Lung (tissue), 12 donors: ENCODE data around the gene MAD2L2. TPM values are rescaled to one million over a fixed set of nuclear protein-coding genes. Genes with fewer than 3 reads are reported as not detected.

ENCODE experiments used
- ATAC-seq: fragments of 200-7000 bp; cut with Tn5 transposase; one replicate; pipeline ENCODE4 v1.9.1; 2020; ENCODE audit warnings: moderate number of reproducible peaks; ENCODE audit not compliant: insufficient read depth, low FRiP score
- DNase-seq, 3 donors: peaks; one replicate each; pipeline ENCODE4 v3.0.0-alpha.2; 2013 to 2017
- H3K27ac ChIP-seq, 2 donors: one replicate each; pipeline ENCODE4 v1.5.1; 2013; ENCODE audit warnings: mild to moderate bottlenecking in 2 of 2, moderate library complexity in 2 of 2, control low read depth in 1 of 2, inconsistent platforms in 1 of 2, low read depth in 1 of 2, low read length in 1 of 2
- H3K27me3 ChIP-seq, 3 donors: one replicate each; pipeline ENCODE4 v1.5.1; 2013; ENCODE audit warnings: low read length in 2 of 3; ENCODE audit not compliant: control insufficient read depth in 3 of 3, insufficient read depth in 3 of 3
- H3K36me3 ChIP-seq, 4 donors: one replicate each; pipeline ENCODE4 v1.5.1; 2013; ENCODE audit warnings: low read length in 4 of 4, mild to moderate bottlenecking in 1 of 4, moderate library complexity in 1 of 4; ENCODE audit not compliant: control insufficient read depth in 4 of 4, insufficient read depth in 4 of 4
- H3K4me1 ChIP-seq, 5 donors: one replicate each; pipeline ENCODE4 v1.5.1; 2013; ENCODE audit warnings: low read length in 5 of 5, mild to moderate bottlenecking in 2 of 5, moderate library complexity in 1 of 5; ENCODE audit not compliant: control insufficient read depth in 5 of 5, insufficient read depth in 5 of 5
- H3K4me3 ChIP-seq: one replicate; pipeline ENCODE4 v1.5.1; 2013; ENCODE audit warnings: mild to moderate bottlenecking, control low read depth, moderate library complexity
- H3K9ac ChIP-seq, 2 donors: one replicate each; pipeline ENCODE4 v1.5.1; 2013; ENCODE audit warnings: low read length in 2 of 2, control low read depth in 1 of 2; ENCODE audit not compliant: insufficient read depth in 1 of 2
- H3K9me3 ChIP-seq, 4 donors: one replicate each; pipeline ENCODE4 v1.5.1; 2013; ENCODE audit warnings: low read length in 3 of 4, mild to moderate bottlenecking in 1 of 4, moderate library complexity in 1 of 4; ENCODE audit not compliant: control insufficient read depth in 4 of 4, insufficient read depth in 3 of 4
- WGBS, 2 donors: extraction: QIAGEN DNeasy Blood & Tissue Kit; methylation state at CpG; one replicate each; pipeline ENCODE4 v1.1.7; 2013; 5-methylcytosine and 5-hydroxymethylcytosine counted together
- polyA plus RNA-seq, 2 donors: library from polyadenylated mRNA; stranded (reverse); fragments of 200-250 nt; gene quantifications; one replicate each; pipeline ENCODE4 v1.2.1, GENCODE V29; 2013
- total RNA-seq, 2 donors: library from RNA; depleted of rRNA in 1 of 2; stranded (reverse); fragments of >200 nt in 1 of 2; gene quantifications; one replicate each; pipeline ENCODE4 v1.2.1, GENCODE V29; 2014 to 2021
- TF ChIP-seq, protein P1 (sequence below): IDR thresholded peaks from 2 replicates; pipeline ENCODE4 v1.5.1; 2012; ENCODE audit warnings: mild to moderate bottlenecking; ENCODE audit errors: control extremely low read depth, extremely low read depth
- donor health status: control.
- donor health status: control.
- donor health status: Bipolar disorder and iron deficiency.
- donor health status: healthy.
- donor health status: DM: yes; HTN: yes; CAD: no.

Gene MAD2L2
- total and polyA plus RNA-seq, 4 donors, result 23.4 to 61.9 (median 30.5) TPM

DNA sequence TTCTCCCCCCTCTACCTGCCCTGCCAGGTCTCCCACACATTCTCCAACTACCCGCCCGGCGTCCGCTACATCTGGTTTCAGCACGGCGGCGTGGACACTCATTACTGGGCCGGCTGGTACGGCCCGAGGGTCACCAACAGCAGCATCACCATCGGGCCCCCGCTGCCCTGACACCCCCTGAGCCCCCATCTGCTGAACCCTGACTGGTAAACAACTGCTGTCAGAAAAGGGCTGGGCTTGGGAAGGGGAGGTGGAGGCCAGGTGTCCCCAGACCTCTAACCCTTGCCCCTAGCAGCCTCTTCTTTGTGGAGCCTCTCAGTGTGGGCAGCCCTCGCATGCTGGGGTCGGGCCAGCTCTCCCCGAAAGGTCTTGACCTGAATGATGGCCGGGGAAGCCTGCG lies 19.8 kb downstream of the MAD2L2 start:
- WGBS, 2 donors, result 93 to 94% methylated on average over 17 of the region's 17 CpGs
- TF ChIP-seq, protein P1, sequence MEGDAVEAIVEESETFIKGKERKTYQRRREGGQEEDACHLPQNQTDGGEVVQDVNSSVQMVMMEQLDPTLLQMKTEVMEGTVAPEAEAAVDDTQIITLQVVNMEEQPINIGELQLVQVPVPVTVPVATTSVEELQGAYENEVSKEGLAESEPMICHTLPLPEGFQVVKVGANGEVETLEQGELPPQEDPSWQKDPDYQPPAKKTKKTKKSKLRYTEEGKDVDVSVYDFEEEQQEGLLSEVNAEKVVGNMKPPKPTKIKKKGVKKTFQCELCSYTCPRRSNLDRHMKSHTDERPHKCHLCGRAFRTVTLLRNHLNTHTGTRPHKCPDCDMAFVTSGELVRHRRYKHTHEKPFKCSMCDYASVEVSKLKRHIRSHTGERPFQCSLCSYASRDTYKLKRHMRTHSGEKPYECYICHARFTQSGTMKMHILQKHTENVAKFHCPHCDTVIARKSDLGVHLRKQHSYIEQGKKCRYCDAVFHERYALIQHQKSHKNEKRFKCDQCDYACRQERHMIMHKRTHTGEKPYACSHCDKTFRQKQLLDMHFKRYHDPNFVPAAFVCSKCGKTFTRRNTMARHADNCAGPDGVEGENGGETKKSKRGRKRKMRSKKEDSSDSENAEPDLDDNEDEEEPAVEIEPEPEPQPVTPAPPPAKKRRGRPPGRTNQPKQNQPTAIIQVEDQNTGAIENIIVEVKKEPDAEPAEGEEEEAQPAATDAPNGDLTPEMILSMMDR, result no peak
- Histone ChIP-seq H3K27me3 (no peaks in the 10 kb centered on the region), H3K27ac (no peak overlapping the region), H3K4me3 (no peak overlapping the region), H3K9me3 (no peaks in the 10 kb centered on the region), H3K9ac (no peak overlapping the region), H3K36me3 (peaks cover 0 to 8% (median 2%) of the 10 kb centered on the region in 4 donors), H3K4me1 (no peaks in the 10 kb centered on the region)
- ATAC-seq (no peak), DNase-seq (no peak)

DNA sequence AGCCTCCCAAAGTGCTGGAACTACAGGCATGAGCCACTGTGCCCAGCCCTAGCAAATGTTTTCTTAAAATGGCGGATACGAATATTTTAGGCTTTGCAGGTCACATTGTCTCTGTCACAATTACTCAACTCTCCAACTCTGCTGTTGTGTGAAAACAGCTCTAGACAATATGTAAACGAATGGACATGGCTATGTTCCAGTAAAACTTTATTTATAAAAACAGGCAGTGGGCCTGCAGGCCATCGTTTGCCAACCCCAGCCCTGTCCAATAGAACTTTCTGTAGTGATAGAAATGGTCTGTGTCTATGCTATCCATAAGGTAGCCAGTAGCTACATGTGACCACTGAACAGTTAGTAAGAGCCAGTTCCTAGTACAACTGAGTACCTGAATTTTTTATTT lies 21.2 kb downstream of the MAD2L2 start:
- DNase-seq, result no peak
- H3K9me3 ChIP-seq, result no peaks in the 10 kb centered on the region
- H3K9ac ChIP-seq, result no peak overlapping the region
- no peak overlapping the region for H3K27ac ChIP-seq
- H3K4me3 ChIP-seq, result no peak overlapping the region
- TF ChIP-seq, protein P1, result no peak
- WGBS, 2 donors, result 84 to 86% methylated on average over 4 of the region's 4 CpGs
- peaks cover 0 to 8% (median 0%) of the 10 kb centered on the region in 5 donors for H3K4me1 ChIP-seq
- no peak for ATAC-seq
- H3K27me3 ChIP-seq, result no peaks in the 10 kb centered on the region
- peaks cover 0 to 8% (median 2%) of the 10 kb centered on the region in 4 donors for H3K36me3 ChIP-seq

DNA sequence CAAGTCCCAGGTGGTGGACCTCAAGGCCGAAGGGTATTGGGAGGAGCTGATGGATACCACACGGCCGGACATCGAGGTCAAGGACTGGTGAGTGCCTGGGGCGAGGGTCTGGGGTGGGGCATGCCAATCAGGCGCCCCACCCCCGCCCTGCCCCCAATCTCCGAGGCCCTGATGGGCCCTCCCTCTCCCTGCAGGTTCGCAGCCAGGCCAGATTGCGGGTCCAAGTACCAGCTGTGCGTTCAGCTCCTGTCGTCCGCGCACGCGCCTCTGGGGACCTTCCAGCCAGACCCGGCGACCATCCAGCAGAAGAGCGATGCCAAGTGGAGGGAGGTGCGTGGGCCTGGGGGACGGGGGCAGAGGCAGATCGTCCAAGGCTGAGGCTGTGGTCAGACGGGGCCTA lies 22.4 kb downstream of the MAD2L2 start:
- H3K27me3 ChIP-seq, result no peaks in the 10 kb centered on the region
- H3K9ac ChIP-seq, result no peak overlapping the region
- 93 to 95% methylated on average over 23 of the region's 23 CpGs for WGBS, 2 donors
- no peak for ATAC-seq
- H3K36me3 ChIP-seq, result peaks cover 0 to 8% (median 2%) of the 10 kb centered on the region in 4 donors
- H3K4me3 ChIP-seq, result no peak overlapping the region
- H3K4me1 ChIP-seq, result peaks cover 0 to 8% (median 0%) of the 10 kb centered on the region in 5 donors
- H3K27ac ChIP-seq, result no peak overlapping the region
- no peak for DNase-seq
- TF ChIP-seq, protein P1, result no peak
- H3K9me3 ChIP-seq, result no peaks in the 10 kb centered on the region

DNA sequence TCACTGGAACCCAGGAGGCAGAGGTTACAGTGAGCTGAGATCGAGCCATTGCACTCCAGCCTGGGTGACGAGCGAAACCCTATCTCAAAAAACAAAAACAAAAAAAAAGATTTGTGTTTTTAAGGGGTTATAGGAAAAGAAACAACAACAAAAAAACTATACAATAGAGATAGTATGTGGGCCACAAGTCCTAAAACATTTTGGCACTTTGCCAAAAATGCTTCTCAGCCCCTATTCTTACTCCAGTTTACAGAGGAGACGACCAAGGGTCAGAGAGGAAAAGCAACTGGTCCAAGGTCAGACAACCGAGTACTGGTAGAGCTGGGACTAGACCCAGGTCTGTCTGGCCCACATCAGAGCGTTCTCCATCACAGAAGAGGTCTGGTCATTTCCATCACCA lies 23.3 kb downstream of the MAD2L2 start:
- no peak overlapping the region for H3K9ac ChIP-seq
- WGBS, 2 donors, result 83 to 90% methylated on average over 6 of the region's 6 CpGs
- H3K27ac ChIP-seq, result no peak overlapping the region
- ATAC-seq (no peak), DNase-seq (no peak)
- no peak overlapping the region for H3K4me3 ChIP-seq
- H3K27me3 ChIP-seq, result no peaks in the 10 kb centered on the region
- TF ChIP-seq, protein P1, result no peak
- H3K4me1 ChIP-seq, result peaks cover 0 to 8% (median 0%) of the 10 kb centered on the region in 5 donors
- H3K9me3 ChIP-seq, result no peaks in the 10 kb centered on the region
- H3K36me3 ChIP-seq, result peaks cover 0 to 8% (median 2%) of the 10 kb centered on the region in 4 donors
